Measurements from ENCODE around the gene CAPN5. TPM values are rescaled to one million over a fixed set of nuclear protein-coding genes. Genes with fewer than 3 reads are reported as not detected.

CAPN5 gene
- total and polyA plus RNA-seq, 2 of the 13 experiments (the other 11 are each of a cell fraction or from before 2014, with no cell fraction given), result 0.27 to 1.2 TPM

- FAIRE-seq (no peak), DNase-seq (ENCODE audit: low spot score) (no peak), ATAC-seq (no peak)
- Histone ChIP-seq H3K4me2 (ENCODE audit: low read depth, low read length) (no peak overlapping the region), H3K27ac (ENCODE audit: extremely low read length, insufficient read depth, low read length) (no peak overlapping the region), H4K20me1 (ENCODE audit: insufficient read depth, low read length) (no peaks in the 10 kb centered on the region), H3K27me3 (ENCODE audit: control insufficient read depth in 1 of 2, insufficient read depth in 2 of 2, low read length in 2 of 2) (no peaks in the 10 kb centered on the region), H3K36me3 (replicated peaks in 1 of 2; ENCODE audit: control insufficient read depth in 1 of 2, insufficient read depth in 2 of 2, low read length in 2 of 2) (no peaks in the 10 kb centered on the region), H3K4me1 (ENCODE audit: insufficient read depth, low read length) (peaks cover 63% of the 10 kb centered on the region), H3K9ac (ENCODE audit: insufficient read depth, low read depth, low read length) (no peak overlapping the region), H3K4me3 (replicated peaks in 1 of 3; ENCODE audit: insufficient read depth in 1 of 3, low read depth in 2 of 3, low read length in 3 of 3) (no peak overlapping the region), H2AFZ (ENCODE audit: low read length) (no peak overlapping the region), H3K79me2 (ENCODE audit: insufficient read depth, low read length) (no peaks in the 10 kb centered on the region), H3K9me3 (ENCODE audit: low read length) (no peaks in the 10 kb centered on the region)
- ChIA-PET CTCF (ENCODE audit: low intra/inter-chr PET ratio, low total read pairs) (no interaction called here), POLR2A (no interaction called here)
- TF ChIP-seq HMGXB4 (CRISPR knock-in tag; IDR thresholded peaks at IDR 0.05; ENCODE audit: borderline replicate concordance in 1 of 2, low read depth in 1 of 2), result no peak
- TF ChIP-seq NKX3-1 (CRISPR knock-in tag; IDR thresholded peaks at IDR 0.05), result no peak
- in situ Hi-C loops (cut with HindIII; ENCODE audit: extremely low pct_ligation_motif_present, low pct_unique_long_range_greater_than_20kb), result no loop called here
- WGBS (ENCODE audit: low lambda C conversion rate), result 96% methylated on average over 11 of the region's 11 CpGs
- intact Hi-C loops (cut with micrococcal nuclease; ENCODE audit: unreplicated experiment), result no loop called here
- no TSS peak for BruUV-seq (replicated peaks)
These were observed 75.6 kb downstream of the CAPN5 start for GRCh38 chr11:77142091-77142975.

GRCh38 chr11:77143405-77144020 lies 76.7 kb downstream of the CAPN5 start:
- no peak overlapping the region for H2AFZ ChIP-seq (ENCODE audit: low read length)
- no peak overlapping the region for H3K9ac ChIP-seq (ENCODE audit: insufficient read depth, low read depth, low read length)
- in situ Hi-C loops (cut with HindIII; ENCODE audit: extremely low pct_ligation_motif_present, low pct_unique_long_range_greater_than_20kb) (no loop called here), intact Hi-C loops (cut with micrococcal nuclease; ENCODE audit: unreplicated experiment) (loop anchor here (2.0 kb wide), 1 partner anchor 15 kb away; the partner anchor contains the start of gene MYO7A)
- H3K27ac ChIP-seq (ENCODE audit: extremely low read length, insufficient read depth, low read length), result no peak overlapping the region
- BruUV-seq (replicated peaks), result no TSS peak
- H3K27me3 ChIP-seq (ENCODE audit: control insufficient read depth in 1 of 2, insufficient read depth in 2 of 2, low read length in 2 of 2), result no peaks in the 10 kb centered on the region
- no peak for TF ChIP-seq ZNF207 (IDR thresholded peaks at IDR 0.05; ENCODE audit: borderline replicate concordance)
- no peak overlapping the region for H3K4me3 ChIP-seq (replicated peaks in 1 of 3; ENCODE audit: insufficient read depth in 1 of 3, low read depth in 2 of 3, low read length in 3 of 3)
- FAIRE-seq, result no peak
- no peaks in the 10 kb centered on the region for H3K79me2 ChIP-seq (ENCODE audit: insufficient read depth, low read length)
- H3K9me3 ChIP-seq (ENCODE audit: low read length), result no peaks in the 10 kb centered on the region
- ATAC-seq, result no peak
- no peak for DNase-seq (ENCODE audit: low spot score)
- H3K36me3 ChIP-seq (replicated peaks in 1 of 2; ENCODE audit: control insufficient read depth in 1 of 2, insufficient read depth in 2 of 2, low read length in 2 of 2), result no peaks in the 10 kb centered on the region
- H3K4me1 ChIP-seq (ENCODE audit: insufficient read depth, low read length), result peaks cover 59% of the 10 kb centered on the region
- CTCF ChIA-PET (ENCODE audit: low intra/inter-chr PET ratio, low total read pairs), result no interaction called here
- POLR2A ChIA-PET, result no interaction called here
- H3K4me2 ChIP-seq (ENCODE audit: low read depth, low read length), result no peak overlapping the region
- 98% methylated on average over 8 of the region's 8 CpGs for WGBS (ENCODE audit: low lambda C conversion rate)
- H4K20me1 ChIP-seq (ENCODE audit: insufficient read depth, low read length), result no peaks in the 10 kb centered on the region

All from HepG2 (cell line).